GM12892 (cell line): Measurements from ENCODE around the gene RPS28.
"Not testable (repeated sequence)": the region's sequence is repeated elsewhere in the genome, so short reads cannot be mapped to it uniquely, and the experiment has no call there.

Source experiments
- POLR2A ChIP-seq: IDR thresholded peaks from 2 replicates; pipeline ENCODE4 v1.6.1; 2011; ENCODE audit warnings: low read depth, low read length, control low read depth
- POLR2AphosphoS5 ChIP-seq: IDR thresholded peaks from 2 replicates; pipeline ENCODE4 v1.6.1; 2011; ENCODE audit warnings: low read depth, low read length, control low read depth
- TAF1 ChIP-seq: IDR thresholded peaks from 2 replicates; pipeline ENCODE4 v1.6.1; 2011; ENCODE audit warnings: low read depth, mild to moderate bottlenecking, control low read depth, low read length, borderline replicate concordance

DNA sequence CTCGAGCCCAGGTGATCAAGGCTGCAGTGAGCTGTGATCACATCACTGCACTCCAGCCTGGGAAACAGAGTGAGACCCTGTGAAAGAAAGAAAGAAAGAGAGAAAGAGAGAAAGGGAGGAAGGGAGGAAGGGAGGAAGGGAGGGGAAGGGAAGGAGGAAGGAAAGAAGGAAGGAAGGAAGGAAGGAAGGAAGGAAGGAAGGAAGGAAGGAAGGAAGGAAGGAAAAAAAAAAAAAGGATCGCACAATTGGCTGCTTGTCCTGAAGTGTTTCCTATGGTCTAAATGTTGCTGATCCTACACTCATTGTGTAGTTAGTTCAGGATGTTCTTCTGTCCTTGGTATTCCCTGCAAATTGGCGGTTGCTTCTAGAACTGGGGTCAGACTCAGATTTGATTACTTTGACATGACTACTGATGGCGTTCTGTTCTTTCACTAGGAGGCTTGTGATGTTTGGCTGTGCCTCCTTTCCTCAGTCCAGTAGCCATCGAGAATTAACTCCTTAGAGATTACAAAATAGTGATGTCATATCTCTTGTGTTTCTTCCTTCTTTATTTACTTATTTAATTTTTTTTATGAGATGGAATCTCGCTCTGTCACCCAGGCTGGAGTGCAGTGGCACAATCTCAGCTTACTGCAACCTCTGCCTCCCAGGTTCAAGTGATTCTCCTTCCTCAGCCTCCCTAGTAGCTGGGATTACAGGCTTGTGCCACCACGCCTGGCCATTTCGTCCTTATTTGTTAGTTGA lies 28.5 kb downstream of the RPS28 start:
- TF ChIP-seq POLR2A, TAF1, POLR2AphosphoS5: not testable (repeated sequence)
